Measurements from ENCODE around the gene MEI1.

Gene MEI1

DNA sequence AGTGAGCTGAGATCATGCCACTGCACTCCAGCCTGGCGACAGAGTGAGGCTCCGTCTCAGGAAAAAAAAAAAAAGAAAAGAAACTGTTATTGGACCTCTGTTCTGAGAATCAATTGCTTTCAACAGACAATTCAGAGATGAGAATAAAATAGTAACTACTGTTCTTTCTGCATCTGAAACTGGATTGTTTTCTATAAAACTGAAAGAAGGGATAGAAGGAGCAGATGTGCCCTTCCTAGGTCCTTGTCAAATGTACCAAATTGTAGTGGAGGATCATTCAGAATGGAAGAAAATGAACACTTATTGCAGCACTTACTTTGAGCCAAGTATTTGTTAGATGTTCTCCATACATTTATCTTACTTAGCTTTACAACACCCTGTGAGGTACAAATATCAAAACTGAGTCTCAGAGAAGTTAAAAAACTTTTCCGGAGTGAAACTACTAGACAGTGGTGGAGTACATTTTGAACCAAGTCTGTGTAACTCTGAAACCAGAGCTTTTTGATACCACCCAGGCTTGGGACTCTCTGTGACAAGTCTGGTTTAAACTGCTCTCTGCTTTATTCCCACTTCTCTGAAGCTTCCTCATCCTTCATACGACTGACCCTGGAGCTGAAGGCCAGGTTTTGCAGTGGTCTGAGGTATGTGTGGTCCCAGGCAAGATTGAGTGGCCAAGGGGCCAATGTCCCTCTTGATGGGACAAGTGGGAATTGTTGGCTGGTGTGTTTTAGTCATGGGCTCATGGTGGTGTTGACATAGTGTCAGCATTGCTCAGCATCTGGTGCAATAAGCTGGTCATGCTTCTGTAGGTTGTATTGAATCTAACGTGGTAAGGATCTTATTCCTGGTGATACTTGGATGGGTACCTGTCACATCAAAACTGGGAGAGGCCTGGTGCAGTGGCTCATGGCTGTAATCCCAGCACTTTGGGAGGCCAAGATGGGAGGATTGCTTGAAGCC lies 53.0 kb downstream of the MEI1 start:
- no peak for DNase-seq

DNA sequence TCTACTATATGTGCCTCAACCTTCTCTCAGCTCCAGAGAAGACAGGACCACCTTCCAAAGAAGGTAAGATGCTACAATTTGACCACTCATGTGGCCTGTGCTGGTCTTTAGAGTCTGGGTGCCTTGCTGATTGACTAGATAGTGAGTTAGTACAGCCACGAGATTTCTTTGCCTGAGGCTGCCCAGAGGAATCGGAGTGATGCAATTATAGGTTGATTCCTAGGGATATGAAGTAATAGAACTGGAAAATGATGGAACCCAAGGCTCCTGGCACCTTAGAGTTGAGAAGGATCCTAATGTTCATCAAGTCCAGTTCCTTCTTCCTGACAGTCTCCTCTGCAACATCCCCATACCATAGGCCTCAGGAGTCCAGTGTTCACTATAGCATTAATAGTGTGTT lies 54.7 kb downstream of the MEI1 start:
- DNase-seq = no peak

DNA sequence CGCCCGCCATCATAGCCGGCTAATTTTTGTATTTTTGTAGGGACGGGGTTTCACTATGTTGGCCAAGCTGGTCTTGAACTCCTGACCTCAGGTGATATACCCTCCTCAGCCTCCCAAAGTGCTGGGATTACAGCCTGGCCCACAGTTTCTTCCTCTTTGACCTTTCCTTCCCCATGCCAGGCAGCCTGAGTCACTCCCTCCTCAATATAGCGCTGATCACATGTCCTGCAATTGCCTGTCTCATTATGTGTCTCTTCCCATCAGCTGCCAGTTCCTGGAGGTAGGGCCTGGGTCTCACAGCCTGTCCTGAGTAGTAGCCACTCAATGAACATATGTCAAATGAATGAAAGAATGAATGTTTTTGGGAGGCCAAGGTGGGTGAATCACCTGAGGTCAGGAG lies 58.2 kb downstream of the MEI1 start:
- DNase-seq = no peak

DNA sequence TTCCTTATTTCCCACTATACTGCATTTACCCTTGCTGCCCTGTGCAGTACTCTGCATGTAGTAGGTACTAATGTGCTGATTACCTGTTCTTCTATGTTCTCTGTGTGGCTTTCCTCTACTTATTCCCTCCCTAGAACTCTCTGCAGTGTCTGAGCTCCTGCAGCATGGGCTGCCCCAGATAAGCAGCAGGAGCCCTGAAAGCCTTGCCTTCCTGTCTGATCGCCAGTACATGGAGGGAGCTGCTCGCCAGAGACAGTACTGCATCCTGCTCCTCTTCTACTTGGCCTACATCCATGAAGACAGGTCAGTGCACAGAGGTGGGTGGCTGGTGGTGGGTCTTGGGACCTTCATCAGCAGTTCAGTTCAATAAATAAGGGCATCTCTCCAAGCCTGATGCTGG lies 58.9 kb downstream of the MEI1 start:
- no peak for DNase-seq

DNA sequence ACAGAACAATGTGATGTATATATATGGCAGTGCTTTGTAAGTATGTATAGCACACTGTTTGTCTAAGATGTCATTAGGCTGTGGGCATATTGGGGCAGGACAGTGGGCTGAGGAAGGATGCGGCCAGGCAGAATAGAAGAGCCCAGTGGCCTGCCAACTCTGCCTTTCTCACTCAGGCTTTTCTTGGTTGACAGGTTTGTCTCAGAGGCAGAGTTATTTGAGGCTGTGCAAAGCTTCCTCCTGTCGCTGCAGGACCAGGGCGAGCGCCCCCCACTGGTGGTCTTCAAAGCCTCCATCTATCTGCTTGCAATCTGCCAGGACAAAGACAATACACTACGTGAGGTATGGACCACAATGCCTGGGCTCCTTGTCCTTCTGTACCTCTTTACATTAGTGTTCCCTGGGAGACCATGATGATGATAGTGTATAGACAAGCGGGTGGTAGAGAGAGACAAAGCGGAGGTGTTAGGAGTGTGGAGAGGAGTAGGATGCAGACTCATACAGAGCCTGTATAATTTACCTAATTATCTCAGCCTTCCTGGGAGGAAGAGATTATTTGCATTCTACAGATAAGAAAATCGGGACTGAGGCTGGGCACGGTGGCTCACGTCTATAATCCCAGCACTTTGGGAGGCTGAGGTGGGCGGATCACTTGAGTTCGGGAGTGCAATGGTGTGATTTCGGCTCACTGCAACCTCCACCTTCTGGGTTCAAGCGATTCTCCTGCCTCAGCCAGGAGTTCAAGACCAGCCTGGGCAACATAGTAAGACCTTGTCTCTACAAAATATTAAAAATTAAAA lies 63.9 kb downstream of the MEI1 start:
- DNase-seq = no peak

DNA sequence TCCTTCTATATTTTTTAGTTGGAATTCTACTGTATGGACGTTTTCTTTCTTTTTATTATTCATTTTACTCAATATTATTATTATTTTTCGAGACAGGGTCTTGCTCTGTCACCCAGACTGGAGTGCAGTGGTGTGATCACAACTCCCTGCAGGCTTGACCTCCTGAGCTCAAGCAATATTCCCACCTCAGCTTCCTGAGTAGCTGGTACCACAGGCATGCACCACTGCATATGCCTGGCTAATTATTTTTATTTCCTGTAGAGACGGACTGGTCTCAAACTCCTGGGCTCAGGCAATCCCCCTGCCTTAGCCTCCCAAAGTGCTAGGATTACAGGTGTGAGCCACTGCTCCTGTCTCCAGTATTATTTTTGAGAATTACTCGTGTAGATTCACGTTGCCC lies 67.2 kb downstream of the MEI1 start:
- no peak for DNase-seq

DNA sequence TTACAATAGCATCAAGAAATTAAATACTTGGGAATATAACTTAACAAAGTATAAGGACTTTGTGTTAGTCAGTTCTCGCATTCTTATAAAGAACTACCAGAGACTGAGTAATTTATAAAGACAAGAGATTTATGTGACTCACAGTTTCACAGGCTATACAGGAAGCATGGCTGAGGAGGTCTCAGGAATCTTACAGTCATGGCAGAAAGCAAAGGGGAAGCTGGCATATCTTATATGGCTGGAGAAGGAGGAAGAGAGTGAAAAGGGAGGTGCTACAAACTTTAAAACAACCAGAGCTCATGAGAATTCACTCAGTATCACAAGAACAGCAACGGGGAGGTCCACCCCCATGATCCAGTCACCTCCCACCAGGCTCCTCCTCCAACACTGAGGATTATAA lies 69.1 kb downstream of the MEI1 start:
- DNase-seq = no peak

DNA sequence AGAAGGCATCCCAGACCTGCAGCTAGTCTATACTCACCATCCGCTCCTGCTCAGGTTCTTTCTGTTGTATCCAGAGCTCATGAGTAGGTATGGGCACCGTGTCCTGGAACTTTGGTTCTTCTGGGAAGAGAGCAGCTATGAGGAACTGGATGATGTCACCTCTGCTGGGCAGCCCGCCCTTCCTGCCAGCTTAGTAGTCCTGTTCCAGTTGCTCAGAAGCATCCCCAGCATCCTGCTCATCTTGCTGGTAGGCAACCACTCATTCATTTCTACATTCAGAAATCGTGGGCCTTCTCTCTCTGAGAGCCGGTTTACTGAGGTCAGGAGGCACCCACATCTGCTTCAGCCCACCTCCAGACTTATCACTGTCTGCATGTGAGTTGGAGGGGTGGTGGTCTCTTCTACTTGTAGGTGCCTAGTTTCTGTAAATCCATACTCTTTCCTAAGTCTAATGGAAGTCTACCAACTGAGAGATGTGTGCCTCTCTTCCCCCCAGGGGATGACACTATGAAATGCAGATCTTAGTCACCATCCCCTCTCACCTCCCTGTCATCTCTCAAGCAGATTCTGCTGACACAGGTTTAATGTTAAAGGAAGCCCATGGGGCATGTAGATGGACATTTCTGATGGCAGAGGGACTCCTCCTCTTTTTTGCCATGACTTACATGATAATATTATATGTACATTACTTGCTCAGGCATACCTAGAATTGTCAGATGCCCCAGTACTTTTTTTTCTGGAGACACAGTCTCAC lies 71.6 kb downstream of the MEI1 start:
- DNase-seq = no peak

DNA sequence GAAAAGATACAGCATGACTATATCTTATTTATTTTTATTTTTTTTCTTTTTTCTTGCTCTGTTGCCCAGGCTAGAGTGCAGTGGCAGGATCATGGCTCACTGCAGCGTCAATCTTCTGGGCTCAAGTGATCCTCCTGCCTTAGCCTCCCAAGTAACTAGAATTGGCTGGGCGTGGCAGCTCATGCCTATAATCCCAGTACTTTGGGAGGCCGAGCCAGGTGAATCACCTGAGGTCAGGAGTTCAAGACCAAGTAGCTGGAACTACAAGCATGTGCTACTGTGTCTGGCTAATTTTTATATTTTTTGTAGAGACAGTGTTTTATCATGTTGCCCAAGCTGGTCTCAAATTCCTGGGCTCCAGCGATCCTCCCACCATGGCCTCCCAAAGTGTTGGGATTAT lies 72.9 kb downstream of the MEI1 start:
- DNase-seq = no peak

DNA sequence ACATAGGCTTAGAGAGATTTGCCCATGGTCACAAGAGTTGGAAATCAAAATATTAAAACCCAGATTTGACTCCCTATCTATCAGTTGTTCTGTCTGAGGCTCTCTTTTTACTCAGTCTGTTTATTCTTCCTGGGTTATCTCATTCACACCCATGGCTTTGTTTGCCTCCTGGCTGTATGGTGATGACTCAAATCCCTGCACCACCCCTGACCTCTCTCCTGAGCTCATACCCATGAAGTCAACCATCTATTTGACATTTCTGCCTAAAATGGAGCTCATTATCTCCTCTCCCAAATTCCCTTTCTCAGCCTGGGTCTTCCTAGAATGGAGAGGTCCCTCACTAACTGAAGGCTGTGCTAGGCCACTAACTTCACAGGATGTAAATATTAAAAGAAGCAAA lies 73.3 kb downstream of the MEI1 start:
- peak; percentile 3 for DNase-seq

DNA sequence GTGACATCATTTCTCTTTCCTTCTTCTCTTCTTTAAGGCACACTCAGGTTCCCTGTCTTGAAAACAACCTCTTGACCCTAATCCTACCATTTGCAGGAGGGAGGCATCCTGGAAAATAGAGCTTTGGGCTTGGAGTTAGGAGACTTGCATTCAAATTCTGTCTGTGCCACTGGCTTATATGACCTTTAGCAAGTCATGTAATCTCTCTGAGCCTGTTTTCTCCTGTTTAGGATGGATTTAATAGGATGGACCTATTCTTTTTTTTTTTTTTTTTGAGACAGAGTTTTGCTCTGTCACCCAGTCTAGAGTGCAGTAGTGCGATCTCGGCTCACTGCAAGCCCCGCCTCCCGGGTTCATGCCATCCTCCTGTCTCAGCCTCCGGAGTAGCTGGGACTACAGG lies 76.0 kb downstream of the MEI1 start:
- no peak for DNase-seq

DNA sequence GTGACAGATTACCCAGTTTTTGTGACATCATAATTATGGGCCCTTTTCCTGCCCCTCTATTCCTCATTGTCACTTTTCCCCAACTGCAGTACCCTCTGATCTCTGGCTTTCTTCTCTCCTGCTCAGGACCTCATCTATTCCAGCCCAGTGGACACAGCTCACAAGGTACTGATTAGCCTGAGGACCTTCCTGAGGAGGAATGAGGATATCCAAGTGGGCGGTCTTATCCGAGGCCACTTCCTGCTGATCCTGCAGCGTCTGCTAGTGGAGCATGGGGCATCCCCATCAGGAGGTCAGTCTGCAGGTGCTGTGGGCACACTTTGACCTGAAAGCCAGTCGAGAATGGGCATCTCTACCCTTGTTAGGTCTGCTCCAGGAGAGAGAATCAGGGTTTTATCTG lies 76.7 kb downstream of the MEI1 start:
- DNase-seq = no peak

DNA sequence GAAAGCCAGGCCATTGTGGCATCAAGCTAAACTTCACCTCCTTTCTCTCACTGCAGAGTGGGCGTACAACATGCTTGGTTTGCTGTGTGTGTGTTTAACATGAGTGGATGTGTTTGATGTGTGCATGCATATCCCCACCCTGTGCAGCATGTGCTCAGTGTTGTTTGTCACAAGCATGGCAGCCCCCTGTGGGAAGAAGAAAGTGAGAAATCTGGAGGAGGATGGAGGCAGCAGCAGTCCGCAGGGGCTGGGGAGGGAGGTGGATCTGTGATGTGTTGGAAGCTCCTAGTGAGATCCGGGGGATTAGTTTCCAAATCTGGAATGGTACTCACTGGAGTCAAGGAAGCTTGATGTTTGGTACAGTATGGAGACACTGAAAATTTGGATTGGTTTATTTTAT lies 77.1 kb downstream of the MEI1 start:
- DNase-seq = no peak

DNA sequence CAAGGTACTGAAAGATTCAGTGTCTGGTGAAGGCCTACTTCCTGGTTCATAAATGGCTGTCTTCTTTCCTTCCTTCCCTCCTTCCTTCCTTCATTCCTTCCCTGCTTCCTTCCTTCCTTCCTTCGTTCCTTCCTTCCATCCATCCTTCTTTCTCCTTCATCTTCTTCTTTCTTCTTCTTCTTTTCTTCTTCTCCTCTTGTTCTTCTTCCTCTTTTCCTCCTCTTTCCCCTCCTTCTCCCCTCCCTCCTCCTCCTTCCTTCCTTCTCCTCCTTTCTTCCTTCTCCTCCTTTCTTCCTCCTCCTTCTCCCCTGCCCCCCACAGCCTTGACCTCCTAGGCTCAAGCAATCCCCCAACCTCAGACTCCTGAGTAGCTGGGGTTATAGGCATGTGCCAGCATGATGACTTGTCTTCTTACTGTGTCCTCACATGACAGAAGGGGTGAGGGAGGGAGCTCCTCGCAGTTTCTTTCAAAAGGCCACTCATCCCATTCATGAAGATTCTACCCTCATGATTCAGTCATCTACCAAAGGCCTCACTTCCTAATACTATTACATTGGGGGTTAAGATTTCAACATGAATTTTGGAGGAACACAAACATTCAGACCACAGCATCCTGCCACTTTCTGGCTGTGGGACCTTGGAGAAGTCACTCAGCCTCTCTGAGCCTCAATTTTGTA lies 78.6 kb downstream of the MEI1 start:
- DNase-seq = no peak

DNA sequence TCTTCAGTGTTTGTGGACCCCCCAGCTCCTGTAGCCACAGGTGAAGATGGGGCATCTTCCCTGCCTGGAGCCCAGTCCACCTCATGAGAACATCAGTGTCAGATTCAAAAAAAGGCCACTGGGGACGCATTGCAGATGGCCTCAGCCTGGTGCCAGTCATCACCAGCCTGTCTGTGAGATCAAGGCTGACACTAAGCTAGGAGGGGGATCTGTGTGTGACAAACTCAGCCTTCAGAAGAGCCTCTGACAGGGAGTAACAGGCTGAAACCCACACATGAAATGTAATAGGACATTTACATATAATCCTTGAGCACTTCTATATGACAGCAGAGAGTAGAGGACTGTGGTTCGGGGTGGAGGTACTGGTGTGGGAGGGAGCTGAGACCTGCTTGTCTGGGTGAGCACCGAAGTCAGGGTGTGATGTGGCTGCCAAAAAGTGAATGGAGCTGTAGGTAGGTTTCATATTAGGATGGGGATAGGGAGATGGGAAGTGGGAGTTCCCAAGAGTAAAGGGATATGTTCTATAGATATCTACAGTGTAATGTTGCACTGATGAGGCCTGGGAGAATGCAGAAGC lies 80.7 kb downstream of the MEI1 start:
- no peak for DNase-seq

DNA sequence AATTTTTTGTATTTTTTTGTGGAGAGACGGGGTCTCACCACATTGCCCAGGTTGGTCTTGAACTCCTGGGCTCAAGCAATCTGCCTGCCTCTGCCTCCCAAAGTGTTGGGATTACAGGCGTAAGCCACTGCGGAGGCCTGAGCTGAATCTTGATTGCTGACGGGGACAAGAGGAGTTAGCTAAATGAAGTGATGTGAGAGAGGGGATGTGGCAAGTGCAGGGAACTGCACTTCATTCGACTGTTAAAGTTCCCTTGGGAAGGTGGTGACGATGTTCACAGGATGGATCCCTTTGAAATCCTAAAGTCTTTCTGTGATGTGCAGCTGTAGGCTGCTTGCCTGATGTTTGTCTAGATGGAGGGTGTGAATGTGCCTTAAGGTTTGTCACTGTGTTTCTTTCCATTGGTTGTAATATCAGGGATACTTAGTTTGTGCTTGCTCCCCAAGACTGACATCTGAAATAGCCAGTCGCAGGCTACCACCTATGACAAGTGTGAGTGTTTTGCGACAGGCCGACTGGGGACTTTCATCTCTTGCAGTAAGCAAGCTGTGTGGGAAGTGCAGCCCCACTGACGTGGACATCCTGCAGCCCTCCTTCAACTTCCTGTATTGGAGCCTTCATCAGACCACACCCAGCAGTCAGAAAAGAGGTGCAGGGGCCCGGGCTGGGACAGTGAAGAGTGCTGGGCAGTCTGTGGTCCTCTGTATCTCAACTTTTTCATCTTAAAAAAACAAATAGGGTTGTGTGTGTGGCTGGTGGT lies 81.6 kb downstream of the MEI1 start:
- no peak for DNase-seq

DNA sequence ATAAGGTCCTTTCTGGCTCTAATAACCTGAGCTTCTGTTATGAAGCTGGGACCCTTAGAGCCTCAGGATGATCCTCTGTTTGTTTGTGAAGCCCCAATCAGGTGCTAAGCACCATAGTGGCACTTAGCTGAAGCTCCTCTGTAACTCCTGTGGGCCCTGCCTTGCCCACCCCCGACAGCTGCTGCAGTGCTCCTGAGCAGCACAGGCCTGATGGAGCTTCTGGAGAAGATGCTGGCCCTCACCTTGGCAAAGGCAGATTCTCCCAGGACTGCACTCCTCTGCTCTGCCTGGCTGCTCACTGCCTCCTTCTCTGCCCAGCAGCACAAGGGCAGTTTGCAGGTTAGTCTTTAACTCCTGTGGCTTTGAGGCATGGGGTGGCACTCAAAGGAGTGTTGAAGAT lies 82.2 kb downstream of the MEI1 start:
- DNase-seq = no peak

DNA sequence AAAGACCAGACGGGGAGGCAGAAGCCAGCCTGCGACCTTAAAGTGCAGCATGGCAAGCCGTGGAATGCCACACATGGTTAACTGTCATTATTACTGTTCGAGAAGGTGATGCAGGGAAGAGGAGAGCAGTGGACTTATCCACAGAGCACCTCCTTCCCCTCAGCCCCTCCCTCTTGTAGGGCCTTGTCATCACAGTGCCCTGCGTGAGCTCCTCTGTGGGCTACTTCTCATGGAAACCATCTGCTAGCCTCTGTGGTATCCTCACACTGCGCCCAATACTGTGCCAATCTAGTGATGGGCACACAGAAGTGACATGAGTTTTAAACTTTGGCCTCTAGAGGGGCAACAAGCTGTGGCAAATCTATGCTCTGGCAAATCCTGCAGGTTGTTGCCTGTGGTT lies 83.0 kb downstream of the MEI1 start:
- no peak for DNase-seq

DNA sequence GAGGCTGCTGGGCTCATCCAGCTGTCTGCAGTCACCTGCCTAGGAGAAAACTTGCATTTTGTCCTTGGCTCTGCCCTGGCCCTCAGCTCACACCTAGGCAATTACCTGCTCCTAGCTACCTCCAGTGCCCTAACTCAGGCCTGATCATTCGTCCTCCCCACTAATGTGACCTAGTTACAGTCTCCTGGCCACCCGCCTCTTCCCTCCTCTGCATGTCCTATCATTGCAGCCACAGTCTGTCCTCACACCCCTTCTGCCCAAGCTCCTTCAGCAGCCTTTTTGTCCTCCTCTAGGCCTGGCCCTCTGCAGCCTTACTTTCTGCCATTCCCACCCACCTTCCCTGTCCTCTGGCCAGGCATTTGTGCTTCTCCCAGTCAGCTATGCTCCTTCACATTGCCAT lies 83.4 kb downstream of the MEI1 start:
- no peak for DNase-seq

DNA sequence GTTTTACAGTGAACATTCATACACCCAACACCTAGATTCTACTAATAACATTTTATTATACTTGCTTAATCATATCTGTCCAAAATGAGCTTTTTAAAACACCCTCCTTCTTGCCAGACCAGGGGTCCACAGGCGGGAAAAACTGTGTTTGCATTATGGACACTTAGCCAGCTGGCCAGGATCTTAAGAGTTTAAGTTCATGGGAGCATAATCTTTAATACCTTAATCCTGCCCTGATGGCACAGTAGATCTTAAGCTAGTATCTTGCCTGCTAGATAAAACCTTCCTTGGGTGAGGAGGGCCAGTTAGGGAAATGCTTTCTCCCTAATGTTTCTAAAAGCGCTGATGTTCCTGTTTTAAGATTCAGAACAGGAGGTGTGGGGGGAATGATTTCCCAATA lies 88.0 kb downstream of the MEI1 start:
- DNase-seq = no peak

DNA sequence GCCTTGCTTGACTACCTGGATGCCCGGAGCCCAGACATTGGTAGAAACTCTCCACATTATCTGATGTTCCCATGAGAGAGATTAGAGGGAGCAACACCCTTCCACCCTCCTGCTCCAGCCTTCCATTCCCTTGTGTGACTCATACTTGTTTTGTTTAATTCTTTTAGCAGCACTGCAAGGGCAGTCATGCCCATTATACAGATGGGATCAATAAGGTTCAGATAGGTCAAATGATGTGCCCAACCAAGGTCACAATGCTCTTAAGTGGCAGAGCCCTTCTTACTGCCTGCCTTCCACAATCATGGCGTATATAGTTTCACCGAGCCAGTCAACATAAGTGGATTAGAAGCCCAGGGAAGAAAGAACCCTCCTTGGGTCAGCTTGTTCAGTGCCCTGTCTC lies 94.6 kb downstream of the MEI1 start:
- DNase-seq = no peak

DNA sequence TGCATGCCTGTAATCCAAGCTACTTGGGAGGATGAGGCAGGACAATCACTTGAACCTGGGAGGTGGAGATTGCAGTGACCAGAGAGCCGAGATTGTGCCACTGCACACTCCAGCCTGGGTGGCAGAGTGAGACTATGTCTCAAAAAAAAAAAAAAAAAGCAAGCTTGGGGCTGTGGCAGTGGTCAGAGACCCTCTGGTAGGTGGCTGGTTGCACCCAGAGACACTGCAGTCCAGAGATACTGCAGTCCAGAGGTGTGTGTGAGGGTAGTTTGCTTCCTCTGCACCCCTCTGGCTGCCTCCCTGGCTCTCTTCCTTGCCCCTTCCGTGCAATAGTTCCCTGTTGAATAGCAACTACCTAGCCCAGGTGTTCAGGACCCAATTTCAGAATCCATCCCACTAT lies 99.4 kb downstream of the MEI1 start:
- DNase-seq = no peak

All from T1000 (cell line).